AG04449 (cell line): ENCODE measurements around the gene FAT1.

Experiments used
- CTCF ChIA-PET: fragments of 350-600 bp; formaldehyde crosslinking; extraction: SDS; loops from one replicate; lab custom pipeline; 2021; ENCODE audit warnings: antibody characterized with exemption; lab: Yijun Ruan, JAX
- POLR2A ChIA-PET: fragments of 400-600, 350-600 bp; formaldehyde crosslinking; extraction: SDS; loops from one replicate; lab custom pipeline; 2020; ENCODE audit warnings: antibody characterized with exemption, inconsistent platforms; lab: Yijun Ruan, JAX
- DNase-seq: peaks from one replicate; pipeline ENCODE4 v3.0.0-alpha.2; 2010; ENCODE audit warnings: low read depth, low spot score
- H3K4me3 ChIP-seq: 2 replicates; pipeline ENCODE4 v1.5.1; 2011; ENCODE audit warnings: low read depth, mild to moderate bottlenecking, control low read depth, low read length
- CTCF ChIP-seq: IDR thresholded peaks from one replicate; pipeline ENCODE4 v1.5.1; 2011; ENCODE audit warnings: mild to moderate bottlenecking, moderate library complexity, low read length, control low read depth, inconsistent platforms; ENCODE audit not compliant: insufficient read depth; ENCODE audit errors: missing control alignments

The FAT1 gene

GRCh38 chr4:186710521-186711119 is 13.0 kb downstream of the FAT1 start:
- no peak overlapping the region for H3K4me3 ChIP-seq
- no peak for TF ChIP-seq CTCF
- POLR2A ChIA-PET, result no interaction called here
- DNase-seq, result no peak
- CTCF ChIA-PET, result interaction anchor here (1.0 to 1.4 kb wide), 2 partner anchors 10 to 14 kb away, joined by 3 to 5 read pairs; no protein-coding TSS in a partner anchor

- ChIA-PET POLR2A (no interaction called here), CTCF (interaction anchor here (1.5 to 1.9 kb wide), 2 partner anchors 10 to 12 kb away, joined by 6 to 8 read pairs; no protein-coding TSS in a partner anchor)
- no peak for DNase-seq
- H3K4me3 ChIP-seq, result no peak overlapping the region
- TF ChIP-seq CTCF, result no peak
Observed at GRCh38 chr4:186709517-186709916, 14.1 kb downstream of the FAT1 start.

- ChIA-PET POLR2A (no interaction called here), CTCF (interaction anchor here (1.5 to 1.9 kb wide), 2 partner anchors 11 kb away, joined by 6 to 8 read pairs; no protein-coding TSS in a partner anchor)
- DNase-seq, result no peak
- no peak for TF ChIP-seq CTCF
- H3K4me3 ChIP-seq, result no peak overlapping the region
Observed at GRCh38 chr4:186708554-186708953, 15.1 kb downstream of the FAT1 start.

GRCh38 chr4:186707996-186708395 is 15.7 kb downstream of the FAT1 start:
- POLR2A ChIA-PET, result no interaction called here
- CTCF ChIA-PET, result interaction anchor here (1.9 kb wide), 1 partner anchor 10 kb away, joined by 6 read pairs; no protein-coding TSS in a partner anchor
- no peak for TF ChIP-seq CTCF

GRCh38 chr4:186707574-186707973 is 16.1 kb downstream of the FAT1 start:
- DNase-seq, result no peak
- no peak for TF ChIP-seq CTCF
- ChIA-PET POLR2A (no interaction called here), CTCF (interaction anchor here (1.3 to 1.9 kb wide), 2 partner anchors 10 to 14 kb away, joined by 4 to 6 read pairs; no protein-coding TSS in a partner anchor)
- no peak overlapping the region for H3K4me3 ChIP-seq

More at GRCh38 chr4:186707996-186708395, 15.7 kb downstream of the FAT1 start:
- H3K4me3 ChIP-seq, result no peak overlapping the region
- DNase-seq, result no peak

- CTCF ChIA-PET, result no interaction called here
Observed at GRCh38 chr4:186704057-186704456, 19.6 kb downstream of the FAT1 start.

More at GRCh38 chr4:186704057-186704456, 19.6 kb downstream of the FAT1 start:
- no peak for TF ChIP-seq CTCF
- no peak for DNase-seq
- POLR2A ChIA-PET, result no interaction called here
- H3K4me3 ChIP-seq, result no peak overlapping the region
